ENCODE measurements around the gene OR51B5. TPM values are rescaled to one million over a fixed set of nuclear protein-coding genes. Genes with fewer than 3 reads are reported as not detected.

The OR51B5 gene
- total RNA-seq, 1 donor from 2014 or later, result not detected

Other genes starting within 250 kb of the OR51B5 start
- gene OR52A5, start 205.2 kb downstream of the OR51B5 start, total RNA-seq, result not detected
- gene OR52A1, start 188.8 kb downstream of the OR51B5 start, total RNA-seq, result not detected
- not detected for gene OR51V1, start 142.8 kb downstream of the OR51B5 start, total RNA-seq
- 140 TPM for gene HBB, start 116.5 kb downstream of the OR51B5 start, total RNA-seq
- not detected for gene HBD, start 109.0 kb downstream of the OR51B5 start, total RNA-seq
- gene HBG1, start 93.7 kb downstream of the OR51B5 start, total RNA-seq, result not detected
- gene HBG2, start 88.7 kb downstream of the OR51B5 start, total RNA-seq, result not detected
- not detected for gene HBE1, start 73.6 kb downstream of the OR51B5 start, total RNA-seq
- not detected for gene OR51B4, start 41.6 kb downstream of the OR51B5 start, total RNA-seq
- gene OR51B2, start 19.2 kb downstream of the OR51B5 start, total RNA-seq, result not detected
- gene OR51B6, start 8.0 kb upstream of the OR51B5 start, total RNA-seq, result not detected
- not detected for gene OR51M1, start 40.3 kb upstream of the OR51B5 start, total RNA-seq
- not detected for gene OR51Q1, start 78.6 kb upstream of the OR51B5 start, total RNA-seq
- not detected for gene OR51I1, start 98.0 kb upstream of the OR51B5 start, total RNA-seq
- not detected for gene OR51I2, start 105.8 kb upstream of the OR51B5 start, total RNA-seq
- gene OR52D1, start 145.2 kb upstream of the OR51B5 start, total RNA-seq, result not detected
- not detected for gene UBQLN3, start 166.4 kb upstream of the OR51B5 start, total RNA-seq
- gene UBQLNL, start 173.2 kb upstream of the OR51B5 start, total RNA-seq, result 0.24 TPM
- not detected for gene OR52H1, start 205.0 kb upstream of the OR51B5 start, total RNA-seq
- not detected for gene OR52B6, start 237.4 kb upstream of the OR51B5 start, total RNA-seq